ENCODE data around the gene PHF20.
"Not testable (repeated sequence)": the region's sequence is repeated elsewhere in the genome, so short reads cannot be mapped to it uniquely, and the experiment has no call there.

The PHF20 gene

GRCh38 chr20:35895516-35895915 is 123.7 kb downstream of the PHF20 start:
- not testable (repeated sequence) for H3K36me3 ChIP-seq (ENCODE audit: control insufficient read depth, insufficient read depth, low read length); H3K4me3 ChIP-seq (ENCODE audit: insufficient read depth, low read depth, low read length); H3K27ac ChIP-seq (ENCODE audit: insufficient read depth, low read depth, low read length, poor library complexity, severe bottlenecking); H3K4me1 ChIP-seq (ENCODE audit: control insufficient read depth, insufficient read depth, low read length); H3K9me3 ChIP-seq (ENCODE audit: control insufficient read depth, low read length); H3K27me3 ChIP-seq (ENCODE audit: control insufficient read depth, insufficient read depth, low read length, poor library complexity, severe bottlenecking)
- 95 to 96% methylated on average over 7 of the region's 7 CpGs for WGBS, 2 experiments

GRCh38 chr20:35899064-35899463 is 127.2 kb downstream of the PHF20 start:
- 86 to 100% methylated on average over 1 to 3 of the region's 3 CpGs for WGBS, 2 experiments
- H3K36me3 ChIP-seq (ENCODE audit: control insufficient read depth, insufficient read depth, low read length): peaks cover 6% of the 10 kb centered on the region

GRCh38 chr20:35901230-35901629 is 129.4 kb downstream of the PHF20 start:
- not testable (repeated sequence) for H3K27me3 ChIP-seq (ENCODE audit: control insufficient read depth, insufficient read depth, low read length, poor library complexity, severe bottlenecking); H3K27ac ChIP-seq (ENCODE audit: insufficient read depth, low read depth, low read length, poor library complexity, severe bottlenecking); H3K9me3 ChIP-seq (ENCODE audit: control insufficient read depth, low read length); H3K4me3 ChIP-seq (ENCODE audit: insufficient read depth, low read depth, low read length); H3K4me1 ChIP-seq (ENCODE audit: control insufficient read depth, insufficient read depth, low read length); H3K36me3 ChIP-seq (ENCODE audit: control insufficient read depth, insufficient read depth, low read length)
- 92 to 93% methylated on average over 4 of the region's 4 CpGs for WGBS, 2 experiments

More at GRCh38 chr20:35899064-35899463, 127.2 kb downstream of the PHF20 start:
- Histone ChIP-seq H3K9me3 (ENCODE audit: control insufficient read depth, low read length) (no peaks in the 10 kb centered on the region), H3K4me1 (ENCODE audit: control insufficient read depth, insufficient read depth, low read length) (no peaks in the 10 kb centered on the region), H3K4me3 (ENCODE audit: insufficient read depth, low read depth, low read length) (no peak overlapping the region), H3K27ac (ENCODE audit: insufficient read depth, low read depth, low read length, poor library complexity, severe bottlenecking) (no peak overlapping the region), H3K27me3 (ENCODE audit: control insufficient read depth, insufficient read depth, low read length, poor library complexity, severe bottlenecking) (no peaks in the 10 kb centered on the region)

- Histone ChIP-seq H3K36me3 (ENCODE audit: control insufficient read depth, insufficient read depth, low read length) (peaks cover 6% of the 10 kb centered on the region), H3K27ac (ENCODE audit: insufficient read depth, low read depth, low read length, poor library complexity, severe bottlenecking) (no peak overlapping the region), H3K9me3 (ENCODE audit: control insufficient read depth, low read length) (no peaks in the 10 kb centered on the region), H3K4me1 (ENCODE audit: control insufficient read depth, insufficient read depth, low read length) (no peaks in the 10 kb centered on the region), H3K4me3 (ENCODE audit: insufficient read depth, low read depth, low read length) (no peak overlapping the region), H3K27me3 (ENCODE audit: control insufficient read depth, insufficient read depth, low read length, poor library complexity, severe bottlenecking) (no peaks in the 10 kb centered on the region)
- 95 to 96% methylated on average over 2 to 4 of the region's 4 CpGs for WGBS, 2 experiments
Measured at GRCh38 chr20:35901678-35902544, 130.1 kb downstream of the PHF20 start.

- Histone ChIP-seq H3K9me3 (ENCODE audit: control insufficient read depth, low read length) (no peaks in the 10 kb centered on the region), H3K4me3 (ENCODE audit: insufficient read depth, low read depth, low read length) (no peak overlapping the region), H3K4me1 (ENCODE audit: control insufficient read depth, insufficient read depth, low read length) (no peaks in the 10 kb centered on the region), H3K27ac (ENCODE audit: insufficient read depth, low read depth, low read length, poor library complexity, severe bottlenecking) (no peak overlapping the region), H3K36me3 (ENCODE audit: control insufficient read depth, insufficient read depth, low read length) (peaks cover 6% of the 10 kb centered on the region), H3K27me3 (ENCODE audit: control insufficient read depth, insufficient read depth, low read length, poor library complexity, severe bottlenecking) (no peaks in the 10 kb centered on the region)
- WGBS, 2 experiments: 94% methylated on average over 3 of the region's 3 CpGs
Measured at GRCh38 chr20:35902545-35902941, 130.7 kb downstream of the PHF20 start.

GRCh38 chr20:35903843-35904242 is 132.0 kb downstream of the PHF20 start:
- H3K4me3 ChIP-seq (ENCODE audit: insufficient read depth, low read depth, low read length): no peak overlapping the region
- no peaks in the 10 kb centered on the region for H3K9me3 ChIP-seq (ENCODE audit: control insufficient read depth, low read length)
- no peak overlapping the region for H3K27ac ChIP-seq (ENCODE audit: insufficient read depth, low read depth, low read length, poor library complexity, severe bottlenecking)
- peaks cover 6% of the 10 kb centered on the region for H3K36me3 ChIP-seq (ENCODE audit: control insufficient read depth, insufficient read depth, low read length)
- no peaks in the 10 kb centered on the region for H3K27me3 ChIP-seq (ENCODE audit: control insufficient read depth, insufficient read depth, low read length, poor library complexity, severe bottlenecking)
- WGBS, 2 experiments: 97 to 98% methylated on average over 2 to 3 of the region's 3 CpGs
- no peaks in the 10 kb centered on the region for H3K4me1 ChIP-seq (ENCODE audit: control insufficient read depth, insufficient read depth, low read length)

GRCh38 chr20:35904982-35905663 is 133.3 kb downstream of the PHF20 start:
- no peak overlapping the region for H3K4me3 ChIP-seq (ENCODE audit: insufficient read depth, low read depth, low read length)
- no peaks in the 10 kb centered on the region for H3K27me3 ChIP-seq (ENCODE audit: control insufficient read depth, insufficient read depth, low read length, poor library complexity, severe bottlenecking)
- H3K36me3 ChIP-seq (ENCODE audit: control insufficient read depth, insufficient read depth, low read length): peaks cover 6% of the 10 kb centered on the region
- no peaks in the 10 kb centered on the region for H3K9me3 ChIP-seq (ENCODE audit: control insufficient read depth, low read length)
- H3K27ac ChIP-seq (ENCODE audit: insufficient read depth, low read depth, low read length, poor library complexity, severe bottlenecking): no peak overlapping the region
- WGBS, 2 experiments: 92 to 96% methylated on average over 4 of the region's 4 CpGs
- no peaks in the 10 kb centered on the region for H3K4me1 ChIP-seq (ENCODE audit: control insufficient read depth, insufficient read depth, low read length)

- H3K4me1 ChIP-seq (ENCODE audit: control insufficient read depth, insufficient read depth, low read length): no peaks in the 10 kb centered on the region
- 93 to 94% methylated on average over 7 of the region's 7 CpGs for WGBS, 2 experiments
- no peaks in the 10 kb centered on the region for H3K9me3 ChIP-seq (ENCODE audit: control insufficient read depth, low read length)
- H3K27me3 ChIP-seq (ENCODE audit: control insufficient read depth, insufficient read depth, low read length, poor library complexity, severe bottlenecking): no peaks in the 10 kb centered on the region
- H3K36me3 ChIP-seq (ENCODE audit: control insufficient read depth, insufficient read depth, low read length): peaks cover 6% of the 10 kb centered on the region
- no peak overlapping the region for H3K27ac ChIP-seq (ENCODE audit: insufficient read depth, low read depth, low read length, poor library complexity, severe bottlenecking)
- no peak overlapping the region for H3K4me3 ChIP-seq (ENCODE audit: insufficient read depth, low read depth, low read length)
Measured at GRCh38 chr20:35907017-35907701, 135.3 kb downstream of the PHF20 start.

GRCh38 chr20:35908007-35908406 is 136.2 kb downstream of the PHF20 start:
- H3K27me3 ChIP-seq (ENCODE audit: control insufficient read depth, insufficient read depth, low read length, poor library complexity, severe bottlenecking): no peaks in the 10 kb centered on the region
- H3K4me3 ChIP-seq (ENCODE audit: insufficient read depth, low read depth, low read length): no peak overlapping the region
- no peaks in the 10 kb centered on the region for H3K4me1 ChIP-seq (ENCODE audit: control insufficient read depth, insufficient read depth, low read length)

GRCh38 chr20:35909176-35909575 is 137.4 kb downstream of the PHF20 start:
- no peaks in the 10 kb centered on the region for H3K4me1 ChIP-seq (ENCODE audit: control insufficient read depth, insufficient read depth, low read length)
- H3K9me3 ChIP-seq (ENCODE audit: control insufficient read depth, low read length): no peaks in the 10 kb centered on the region
- H3K36me3 ChIP-seq (ENCODE audit: control insufficient read depth, insufficient read depth, low read length): peaks cover 5% of the 10 kb centered on the region
- no peak overlapping the region for H3K4me3 ChIP-seq (ENCODE audit: insufficient read depth, low read depth, low read length)
- H3K27ac ChIP-seq (ENCODE audit: insufficient read depth, low read depth, low read length, poor library complexity, severe bottlenecking): no peak overlapping the region
- no peaks in the 10 kb centered on the region for H3K27me3 ChIP-seq (ENCODE audit: control insufficient read depth, insufficient read depth, low read length, poor library complexity, severe bottlenecking)
- 93 to 94% methylated on average over 1 of the region's 1 CpG for WGBS, 2 experiments

More at GRCh38 chr20:35908007-35908406, 136.2 kb downstream of the PHF20 start:
- H3K36me3 ChIP-seq (ENCODE audit: control insufficient read depth, insufficient read depth, low read length): peaks cover 6% of the 10 kb centered on the region
- no peak overlapping the region for H3K27ac ChIP-seq (ENCODE audit: insufficient read depth, low read depth, low read length, poor library complexity, severe bottlenecking)
- no peaks in the 10 kb centered on the region for H3K9me3 ChIP-seq (ENCODE audit: control insufficient read depth, low read length)

Measured in ectodermal cell (in vitro differentiated cells).